Mucosa of descending colon (tissue), 3 donors: ENCODE results near the gene ITPKA. TPM values are rescaled to one million over a fixed set of nuclear protein-coding genes. Genes with fewer than 3 reads are reported as not detected.
A peak's percentile ranks its signal among the peaks of the same experiment; 100 is the strongest.

Source experiments
- ATAC-seq: fragments of 200-7000 bp; cut with Tn5 transposase; one replicate; pipeline ENCODE4 v1.9.1; 2020; ENCODE audit warnings: mild to moderate bottlenecking, moderate library complexity
- DNase-seq, 3 donors: peaks; one replicate each; pipeline ENCODE4 v3.0.0-alpha.2; 2020
- H3K36me3 ChIP-seq: fragments of 200-600 bp; one replicate; pipeline ENCODE4 v1.8.0; 2021; ENCODE audit warnings: low read depth, mild to moderate bottlenecking
- H3K4me1 ChIP-seq: fragments of 200-600 bp; one replicate; pipeline ENCODE4 v1.8.0; 2021; ENCODE audit warnings: low read depth, mild to moderate bottlenecking
- H3K4me3 ChIP-seq: fragments of 200-600 bp; one replicate; pipeline ENCODE4 v1.8.0; 2021; ENCODE audit warnings: mild to moderate bottlenecking
- H3K9me3 ChIP-seq: fragments of 200-600 bp; one replicate; pipeline ENCODE4 v1.8.0; 2021; ENCODE audit warnings: mild to moderate bottlenecking
- CTCF ChIP-seq: fragments of 200-600 bp; IDR thresholded peaks from one replicate; pipeline ENCODE4 v1.8.0; 2022; ENCODE audit warnings: antibody characterized with exemption, mild to moderate bottlenecking
- intact Hi-C, 2 donors: fragments of 100-400 bp; cut with DNase I in 1 of 2; cut with micrococcal nuclease in 1 of 2; formaldehyde crosslinking; loops; one replicate each; pipeline versions ENCODE4 v1.11.0 to v1.11.1; 2022; cut with DNase I, micrococcal nuclease
- total RNA-seq, 3 donors: library from RNA; stranded (reverse); fragmentation: NEBNext Ultra II Directional in 2 of 3; extraction: Animal tissue kit (Norgen Biotek cat#: 25700) in 2 of 3; gene quantifications; one replicate each; pipeline versions ENCODE4 v1.2.1 to v1.2.4, GENCODE V29; 2021 to 2023
- donor health status: DM: no; HTN: no; CAD: no; lungs with moderate emphysema.
- donor health status: DM: no; HTN: no; CAD: no.
- donor health status: DM: no; HTN: yes; CAD: no.

ITPKA gene
- total RNA-seq, 3 donors from 2014 or later: 18.3 to 57.5 (median 29.5) TPM

- intact Hi-C loops: no loop called here
- H3K9me3 ChIP-seq: no peaks in the 10 kb centered on the region
- TF ChIP-seq CTCF: no peak
- ATAC-seq (no peak), DNase-seq (no peak)
- H3K36me3 ChIP-seq: no peaks in the 10 kb centered on the region
- no peak overlapping the region for H3K4me3 ChIP-seq
- H3K4me1 ChIP-seq: peaks cover 36% of the 10 kb centered on the region
These were observed 17.1 kb downstream of the ITPKA start for GRCh38 chr15:41510728-41511127.

GRCh38 chr15:41511331-41511898, 17.7 kb downstream of the ITPKA start:
- Histone ChIP-seq H3K4me3 (no peak overlapping the region), H3K9me3 (no peaks in the 10 kb centered on the region), H3K4me1 (peaks cover 36% of the 10 kb centered on the region), H3K36me3 (no peaks in the 10 kb centered on the region)
- intact Hi-C loops: no loop called here
- peak; percentile 60 to 79 (median 65) for DNase-seq
- peak; percentile 66 for ATAC-seq
- no peak for TF ChIP-seq CTCF

GRCh38 chr15:41511899-41512369, 18.3 kb downstream of the ITPKA start:
- Histone ChIP-seq H3K4me3 (no peak overlapping the region), H3K36me3 (no peaks in the 10 kb centered on the region), H3K9me3 (no peaks in the 10 kb centered on the region), H3K4me1 (peaks cover 36% of the 10 kb centered on the region)
- peak; percentile 31 for ATAC-seq
- DNase-seq: peak in 1 of 3 donors; percentile 64
- intact Hi-C loops: no loop called here
- TF ChIP-seq CTCF: no peak

GRCh38 chr15:41512512-41512939, 18.9 kb downstream of the ITPKA start:
- DNase-seq (peak in 1 of 3 donors; percentile 52), ATAC-seq (peak; percentile 7)
- H3K9me3 ChIP-seq: no peaks in the 10 kb centered on the region
- no peak overlapping the region for H3K4me3 ChIP-seq
- intact Hi-C loops: no loop called here
- no peaks in the 10 kb centered on the region for H3K36me3 ChIP-seq
- TF ChIP-seq CTCF: no peak
- peaks cover 36% of the 10 kb centered on the region for H3K4me1 ChIP-seq

- peaks cover 36% of the 10 kb centered on the region for H3K4me1 ChIP-seq
- ATAC-seq (peak; percentile 45), DNase-seq (peak; percentile 48 to 71 (median 69))
- no peaks in the 10 kb centered on the region for H3K9me3 ChIP-seq
- no peak overlapping the region for H3K4me3 ChIP-seq
- TF ChIP-seq CTCF: no peak
- no peaks in the 10 kb centered on the region for H3K36me3 ChIP-seq
- intact Hi-C loops: no loop called here
These were observed 19.3 kb downstream of the ITPKA start for GRCh38 chr15:41512940-41513505.
